Stimulated activated CD4-positive, alpha-beta T cell treated with anti-CD3 and anti-CD28 coated beads, Interleukin-12 subunit alpha, Interleukin-12 subunit beta, amount 100 ng/mL, for 48 hours (primary cell): ENCODE data around the gene RAB7B.

ENCODE experiments used
- DNase-seq, 3 donors: peaks; one replicate each; pipeline ENCODE4 v3.0.0-alpha.2; 2020; ENCODE audit warnings: low read depth in 2 of 3, low spot score in 1 of 3

The RAB7B gene

GRCh38 chr1:205929496-205930194 lies 73.5 kb downstream of the RAB7B start:
- no peak for DNase-seq

GRCh38 chr1:205928317-205928716 lies 74.9 kb downstream of the RAB7B start:
- DNase-seq, result no peak

DNA sequence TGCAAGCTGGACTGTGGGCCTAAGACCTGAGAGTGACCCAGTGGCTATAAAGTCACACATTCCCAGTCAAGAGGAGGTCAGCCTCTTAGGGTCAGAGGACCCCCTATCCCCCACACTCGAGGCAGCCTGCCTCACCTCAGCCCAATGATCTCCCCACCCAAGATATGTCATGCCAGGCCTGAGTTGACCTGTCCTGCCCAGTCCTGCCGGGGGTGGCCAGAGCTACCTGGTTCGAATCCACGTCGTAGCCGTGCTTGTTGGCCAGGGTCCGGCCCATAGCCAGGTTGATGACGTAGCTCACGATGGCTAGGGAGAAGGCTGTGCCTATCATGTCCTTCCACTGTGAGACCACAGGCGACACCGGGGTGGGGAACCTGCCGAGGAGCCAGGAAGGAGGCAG lies 75.5 kb downstream of the RAB7B start:
- DNase-seq, result no peak

DNA sequence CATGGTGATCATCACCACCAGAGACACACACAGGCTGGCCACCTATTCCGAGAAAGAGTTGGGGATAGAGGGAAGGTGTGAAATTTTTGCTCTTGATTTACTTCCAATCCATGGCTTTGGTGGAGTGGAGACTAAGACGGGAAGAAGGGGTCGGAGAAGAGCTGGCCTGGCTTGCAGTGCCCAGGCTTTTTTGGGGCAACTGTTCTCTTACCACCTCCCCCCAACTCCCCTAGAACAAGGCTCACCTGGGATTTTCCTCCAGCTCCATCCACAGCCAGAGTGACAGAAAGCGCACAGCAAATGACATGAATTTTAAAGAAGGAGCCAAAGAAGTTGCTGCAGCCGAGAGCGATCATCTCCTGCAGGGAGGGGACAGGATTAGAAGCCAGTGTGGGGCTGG lies 75.9 kb downstream of the RAB7B start:
- no peak for DNase-seq
